GM12878 (cell line): ENCODE results near the gene DNMT1. TPM values are rescaled to one million over a fixed set of nuclear protein-coding genes. Genes with fewer than 3 reads are reported as not detected.

ENCODE experiments used
- CEBPZ ChIP-seq: fragments of 150-350 bp; IDR thresholded peaks from 2 replicates; pipeline ENCODE4 v1.6.1; 2016; ENCODE audit warnings: low read depth, low read length
- CREM ChIP-seq: IDR thresholded peaks from 2 replicates; pipeline ENCODE4 v1.6.1; 2014; ENCODE audit warnings: antibody characterized with exemption, low read depth
- ETV6 ChIP-seq, 2 experiments: fragments of 450-650 bp in 1 of 2; IDR thresholded peaks in 1 of 2; conservative IDR thresholded peaks in 1 of 2; 2 replicates each; pipeline ENCODE4 v1.6.1; 2014; ENCODE audit warnings: antibody characterized with exemption in 1 of 2, borderline replicate concordance in 1 of 2, low read depth in 1 of 2, mild to moderate bottlenecking in 1 of 2, moderate library complexity in 1 of 2
- HCFC1 ChIP-seq: fragments of 150-350 bp; IDR thresholded peaks from 2 replicates; pipeline ENCODE4 v1.6.1; 2014; ENCODE audit warnings: low read length
- IKZF1 ChIP-seq: fragments of 450-650 bp; conservative IDR thresholded peaks from 2 replicates; pipeline ENCODE4 v1.6.1; 2017; ENCODE audit warnings: antibody characterized with exemption, mild to moderate bottlenecking
- LARP7 ChIP-seq: fragments of 450-650 bp; IDR thresholded peaks from 2 replicates; pipeline ENCODE4 v1.6.1; 2017; ENCODE audit warnings: mild to moderate bottlenecking
- MYB ChIP-seq: fragments of 150-350 bp; IDR thresholded peaks from 2 replicates; pipeline ENCODE4 v1.6.1; 2014; ENCODE audit warnings: mild to moderate bottlenecking, low read depth, low read length, borderline replicate concordance
- MYC ChIP-seq: IDR thresholded peaks from 2 replicates; pipeline ENCODE4 v1.6.1; 2011; ENCODE audit warnings: mild to moderate bottlenecking, low read length, moderate library complexity, inconsistent platforms; ENCODE audit not compliant: insufficient read depth, insufficient replicate concordance, insufficient read length, severe bottlenecking
- NFIC ChIP-seq: IDR thresholded peaks from 2 replicates; pipeline ENCODE4 v1.6.1; 2012; ENCODE audit warnings: low read depth, mild to moderate bottlenecking, inconsistent platforms, low read length, moderate library complexity
- NFYB ChIP-seq: IDR thresholded peaks from 2 replicates; pipeline ENCODE4 v1.6.1; 2011; ENCODE audit warnings: low read depth, mild to moderate bottlenecking, low read length, improper control_type of control experiment, moderate library complexity; ENCODE audit not compliant: insufficient read depth
- POLR2AphosphoS2 ChIP-seq: IDR thresholded peaks from 2 replicates; pipeline ENCODE4 v1.6.1; 2011; ENCODE audit warnings: low read depth, mild to moderate bottlenecking, low read length, improper control_type of control experiment, moderate library complexity
- YY1 ChIP-seq: IDR thresholded peaks from 2 replicates; pipeline ENCODE4 v1.6.1; 2011; ENCODE audit warnings: low read depth, mild to moderate bottlenecking, low read length
- ZBTB4 ChIP-seq: fragments of 450-650 bp; formaldehyde crosslinking; IDR thresholded peaks from 2 replicates; pipeline ENCODE4 v1.4.0; 2022; ENCODE audit warnings: mild to moderate bottlenecking, moderate library complexity
- polyA plus RNA-seq, 11 experiments: library from polyadenylated mRNA; depleted of rRNA in 4 of 11; unstranded in 6 of 11; stranded (reverse) in 5 of 11; fragments of >200 nt; fragmentation: Nextera tagmentation in 4 of 11; fragmentation: Illumina TruSeq in 1 of 11; extraction: Ambion mirVana in 4 of 11; extraction: Trizol in 1 of 11; gene quantifications; 1 replicate in 1 of 11; 2 replicates in 10 of 11; pipeline versions ENCODE4 v1.2.1 to v1.2.3, GENCODE V29; 2011 to 2016; ENCODE audit warnings: inconsistent platforms in 2 of 11, missing spikeins in 2 of 11, low read depth in 1 of 11
- total RNA-seq, 4 experiments: library from RNA; depleted of rRNA in 3 of 4; stranded (reverse); fragments of >200 nt in 3 of 4; fragmentation: Illumina TruSeq in 1 of 4; extraction: Trizol in 1 of 4; gene quantifications; 2 replicates each; pipeline versions ENCODE4 v1.2.1 to v1.2.3, GENCODE V29; 2013 to 2021
- TF ChIP-seq, protein P1 (sequence below): fragments of 450-650 bp; IDR thresholded peaks from 2 replicates; pipeline ENCODE4 v1.6.1; 2017; ENCODE audit warnings: antibody characterized with exemption, mild to moderate bottlenecking, moderate library complexity
- TF ChIP-seq, protein P2 (sequence below): fragments of 450-650 bp; IDR thresholded peaks from 2 replicates; pipeline ENCODE4 v1.6.1; 2017; ENCODE audit warnings: mild to moderate bottlenecking, moderate library complexity

The DNMT1 gene
- total and polyA plus RNA-seq, 10 of the 15 experiments (the other 5 are each of a cell fraction or from before 2014, with no cell fraction given) = 70.0 to 290 (median 133) TPM

DNA sequence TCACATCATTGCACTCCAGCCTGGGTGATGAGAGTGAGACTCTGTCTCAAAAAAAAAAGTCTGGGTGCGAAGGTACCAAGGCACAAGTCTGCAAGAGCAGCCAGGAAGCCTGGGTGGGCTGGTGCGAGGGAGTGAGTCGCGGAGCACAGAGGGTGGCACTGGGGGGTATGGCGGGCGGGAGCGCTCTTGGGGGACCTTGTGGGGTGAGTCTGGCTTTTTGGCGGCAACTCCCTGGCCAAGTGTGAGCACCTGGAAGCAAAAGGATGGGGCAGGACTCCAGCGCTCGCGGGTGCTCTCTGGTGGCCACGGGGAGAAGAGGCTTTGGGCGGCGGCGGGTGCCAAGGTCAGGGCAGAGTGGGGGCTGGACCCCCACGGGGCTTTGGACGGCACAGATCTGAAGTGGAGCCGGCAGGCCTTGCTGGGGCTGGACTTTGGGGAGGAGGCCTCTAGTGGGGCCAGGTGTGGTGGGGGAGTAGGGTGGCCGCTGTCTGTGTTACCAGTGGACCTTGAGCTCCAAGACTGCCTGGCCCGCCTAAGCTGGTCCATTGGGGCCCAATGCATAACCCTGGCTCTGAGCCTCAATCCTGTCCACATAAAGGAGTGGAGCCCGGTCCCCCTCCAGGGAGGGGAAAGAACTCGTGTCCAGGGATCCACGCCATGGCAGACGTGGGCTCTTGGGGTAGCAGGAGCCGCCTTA is 81.7 kb downstream of the DNMT1 start (continued):
- TF ChIP-seq, protein P1, sequence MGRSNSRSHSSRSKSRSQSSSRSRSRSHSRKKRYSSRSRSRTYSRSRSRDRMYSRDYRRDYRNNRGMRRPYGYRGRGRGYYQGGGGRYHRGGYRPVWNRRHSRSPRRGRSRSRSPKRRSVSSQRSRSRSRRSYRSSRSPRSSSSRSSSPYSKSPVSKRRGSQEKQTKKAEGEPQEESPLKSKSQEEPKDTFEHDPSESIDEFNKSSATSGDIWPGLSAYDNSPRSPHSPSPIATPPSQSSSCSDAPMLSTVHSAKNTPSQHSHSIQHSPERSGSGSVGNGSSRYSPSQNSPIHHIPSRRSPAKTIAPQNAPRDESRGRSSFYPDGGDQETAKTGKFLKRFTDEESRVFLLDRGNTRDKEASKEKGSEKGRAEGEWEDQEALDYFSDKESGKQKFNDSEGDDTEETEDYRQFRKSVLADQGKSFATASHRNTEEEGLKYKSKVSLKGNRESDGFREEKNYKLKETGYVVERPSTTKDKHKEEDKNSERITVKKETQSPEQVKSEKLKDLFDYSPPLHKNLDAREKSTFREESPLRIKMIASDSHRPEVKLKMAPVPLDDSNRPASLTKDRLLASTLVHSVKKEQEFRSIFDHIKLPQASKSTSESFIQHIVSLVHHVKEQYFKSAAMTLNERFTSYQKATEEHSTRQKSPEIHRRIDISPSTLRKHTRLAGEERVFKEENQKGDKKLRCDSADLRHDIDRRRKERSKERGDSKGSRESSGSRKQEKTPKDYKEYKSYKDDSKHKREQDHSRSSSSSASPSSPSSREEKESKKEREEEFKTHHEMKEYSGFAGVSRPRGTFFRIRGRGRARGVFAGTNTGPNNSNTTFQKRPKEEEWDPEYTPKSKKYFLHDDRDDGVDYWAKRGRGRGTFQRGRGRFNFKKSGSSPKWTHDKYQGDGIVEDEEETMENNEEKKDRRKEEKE = no peak
- no peak for TF ChIP-seq HCFC1
- TF ChIP-seq IKZF1 = 0 out of 2 replicates have a peak, but pooled peaks have one; percentile 14
- peak; percentile 68; the same call in 1 of the 2 replicates for TF ChIP-seq YY1
- TF ChIP-seq, protein P2, sequence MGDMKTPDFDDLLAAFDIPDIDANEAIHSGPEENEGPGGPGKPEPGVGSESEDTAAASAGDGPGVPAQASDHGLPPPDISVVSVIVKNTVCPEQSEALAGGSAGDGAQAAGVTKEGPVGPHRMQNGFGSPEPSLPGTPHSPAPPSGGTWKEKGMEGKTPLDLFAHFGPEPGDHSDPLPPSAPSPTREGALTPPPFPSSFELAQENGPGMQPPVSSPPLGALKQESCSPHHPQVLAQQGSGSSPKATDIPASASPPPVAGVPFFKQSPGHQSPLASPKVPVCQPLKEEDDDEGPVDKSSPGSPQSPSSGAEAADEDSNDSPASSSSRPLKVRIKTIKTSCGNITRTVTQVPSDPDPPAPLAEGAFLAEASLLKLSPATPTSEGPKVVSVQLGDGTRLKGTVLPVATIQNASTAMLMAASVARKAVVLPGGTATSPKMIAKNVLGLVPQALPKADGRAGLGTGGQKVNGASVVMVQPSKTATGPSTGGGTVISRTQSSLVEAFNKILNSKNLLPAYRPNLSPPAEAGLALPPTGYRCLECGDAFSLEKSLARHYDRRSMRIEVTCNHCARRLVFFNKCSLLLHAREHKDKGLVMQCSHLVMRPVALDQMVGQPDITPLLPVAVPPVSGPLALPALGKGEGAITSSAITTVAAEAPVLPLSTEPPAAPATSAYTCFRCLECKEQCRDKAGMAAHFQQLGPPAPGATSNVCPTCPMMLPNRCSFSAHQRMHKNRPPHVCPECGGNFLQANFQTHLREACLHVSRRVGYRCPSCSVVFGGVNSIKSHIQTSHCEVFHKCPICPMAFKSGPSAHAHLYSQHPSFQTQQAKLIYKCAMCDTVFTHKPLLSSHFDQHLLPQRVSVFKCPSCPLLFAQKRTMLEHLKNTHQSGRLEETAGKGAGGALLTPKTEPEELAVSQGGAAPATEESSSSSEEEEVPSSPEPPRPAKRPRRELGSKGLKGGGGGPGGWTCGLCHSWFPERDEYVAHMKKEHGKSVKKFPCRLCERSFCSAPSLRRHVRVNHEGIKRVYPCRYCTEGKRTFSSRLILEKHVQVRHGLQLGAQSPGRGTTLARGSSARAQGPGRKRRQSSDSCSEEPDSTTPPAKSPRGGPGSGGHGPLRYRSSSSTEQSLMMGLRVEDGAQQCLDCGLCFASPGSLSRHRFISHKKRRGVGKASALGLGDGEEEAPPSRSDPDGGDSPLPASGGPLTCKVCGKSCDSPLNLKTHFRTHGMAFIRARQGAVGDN = peak; percentile 38
- TF ChIP-seq LARP7 = no peak
- TF ChIP-seq ETV6 (conservative IDR thresholded peaks at IDR 0.05 in 1 of 2, IDR thresholded peaks at IDR 0.05 in 1 of 2; ENCODE audit: borderline replicate concordance in 1 of 2, low read depth in 1 of 2) = no peak
- TF ChIP-seq CREM = no peak
- peak; percentile 22 for TF ChIP-seq POLR2AphosphoS2
- no peak for TF ChIP-seq ZBTB4 (CRISPR knock-in tag)
- TF ChIP-seq NFYB = no peak
- TF ChIP-seq NFIC = no peak
- TF ChIP-seq MYB = no peak
- no peak for TF ChIP-seq CEBPZ
- no peak for TF ChIP-seq MYC
